CD4-positive, alpha-beta T cell treated with Interleukin-17A for 1 hour (primary cell): ENCODE data around the gene RAX2.

Experiments used
- DNase-seq: peaks from one replicate; pipeline ENCODE4 v3.0.0-alpha.2; 2020

RAX2 gene

GRCh38 chr19:3800996-3801395 is 29.0 kb upstream of the RAX2 start:
- DNase-seq, result no peak

DNA sequence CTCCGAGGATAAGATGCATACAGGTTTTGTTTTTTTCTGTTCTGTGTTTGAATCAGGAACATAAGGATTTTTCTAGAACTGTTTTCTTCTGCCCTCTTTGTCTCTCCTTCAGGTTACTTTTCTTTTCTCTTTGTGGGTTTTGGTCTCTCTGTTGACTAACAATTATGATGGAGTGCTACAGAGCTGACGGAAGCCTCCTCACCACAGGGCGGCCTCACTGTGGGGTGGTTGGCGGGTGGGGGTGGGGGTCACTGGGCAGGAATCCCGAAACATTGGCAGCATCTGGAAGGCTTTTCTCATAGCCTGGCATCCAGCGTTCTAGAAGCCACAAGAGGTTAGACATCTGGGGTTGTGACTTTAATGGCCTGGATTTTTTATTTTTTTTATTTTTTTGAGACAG is 26.1 kb upstream of the RAX2 start:
- DNase-seq, result peak; percentile 61

DNA sequence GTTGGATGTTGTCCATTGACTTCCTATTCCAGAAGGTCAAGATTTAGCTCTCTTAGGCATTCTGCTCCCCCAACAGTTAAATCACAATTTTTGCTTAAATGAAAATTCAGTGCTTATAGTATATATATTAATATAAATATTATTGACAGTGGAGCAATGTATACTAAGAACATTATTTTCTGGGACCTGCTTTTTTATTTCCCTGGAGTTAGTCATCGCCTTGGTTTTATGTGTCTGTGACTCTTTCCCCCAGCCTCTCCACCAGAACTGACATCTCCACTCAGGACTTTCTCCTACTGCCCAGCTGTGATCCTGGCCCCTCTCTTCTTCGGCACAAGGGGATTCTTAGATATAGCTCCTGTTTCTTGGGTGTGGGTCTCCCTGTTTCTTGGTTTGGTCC is 24.3 kb upstream of the RAX2 start:
- no peak for DNase-seq

DNA sequence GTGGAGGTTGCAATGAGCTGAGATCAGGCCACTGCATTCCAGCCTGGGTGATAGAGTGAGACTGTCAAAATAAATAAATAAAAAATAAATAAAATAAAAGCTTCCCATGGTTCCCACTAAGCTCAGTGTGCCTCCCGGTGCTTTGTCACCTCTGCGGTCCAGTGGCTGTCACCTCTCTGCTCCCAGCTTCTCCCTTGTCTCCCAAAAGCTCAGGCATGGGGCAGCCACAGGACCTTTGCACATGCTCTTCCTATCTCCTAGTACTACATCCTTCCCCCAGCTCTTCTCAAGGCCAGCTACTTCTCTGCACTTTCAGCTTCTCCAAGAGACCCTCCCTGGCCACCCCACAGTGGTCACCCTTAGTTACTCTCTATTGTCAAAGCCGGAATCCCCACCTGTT is 21.8 kb upstream of the RAX2 start:
- no peak for DNase-seq

DNA sequence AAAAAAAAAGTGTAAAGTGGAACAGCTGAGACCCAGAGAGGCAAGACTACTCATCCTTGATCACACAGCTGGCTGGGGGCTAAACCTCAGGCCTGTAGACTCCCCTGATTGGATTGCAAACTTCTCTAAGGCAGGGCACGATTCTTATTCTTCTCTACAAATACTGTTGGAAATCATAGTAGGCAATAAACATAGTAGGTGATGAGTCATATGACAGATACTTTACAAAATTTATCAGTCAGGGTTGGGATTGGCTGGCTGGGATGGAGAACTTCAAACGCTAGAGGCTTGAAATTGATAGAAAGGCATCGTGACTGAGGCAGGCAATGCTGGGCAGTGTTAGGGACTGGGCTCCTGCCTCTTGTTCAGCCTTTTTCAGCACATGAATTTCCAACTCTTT is 20.1 kb upstream of the RAX2 start:
- no peak for DNase-seq

DNA sequence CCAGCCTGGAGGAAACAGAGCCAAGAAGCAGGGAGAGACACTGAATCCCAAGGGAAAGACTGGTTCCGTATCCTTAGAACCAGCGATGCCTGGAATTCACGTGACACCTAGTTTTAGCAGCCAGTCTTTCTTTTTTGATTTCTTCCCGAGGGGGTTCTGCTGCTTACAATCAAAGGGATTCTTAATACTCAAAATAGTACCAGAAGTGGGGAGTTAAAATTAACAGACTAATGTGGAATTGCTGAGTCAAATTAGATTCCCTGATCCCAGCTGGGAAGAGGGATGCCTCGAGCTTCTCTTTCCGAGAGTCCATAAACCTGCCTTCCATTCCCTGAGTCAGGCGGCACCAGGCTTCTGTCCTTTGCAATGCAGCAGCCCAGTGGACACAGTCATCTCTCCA is 18.9 kb upstream of the RAX2 start:
- no peak for DNase-seq

DNA sequence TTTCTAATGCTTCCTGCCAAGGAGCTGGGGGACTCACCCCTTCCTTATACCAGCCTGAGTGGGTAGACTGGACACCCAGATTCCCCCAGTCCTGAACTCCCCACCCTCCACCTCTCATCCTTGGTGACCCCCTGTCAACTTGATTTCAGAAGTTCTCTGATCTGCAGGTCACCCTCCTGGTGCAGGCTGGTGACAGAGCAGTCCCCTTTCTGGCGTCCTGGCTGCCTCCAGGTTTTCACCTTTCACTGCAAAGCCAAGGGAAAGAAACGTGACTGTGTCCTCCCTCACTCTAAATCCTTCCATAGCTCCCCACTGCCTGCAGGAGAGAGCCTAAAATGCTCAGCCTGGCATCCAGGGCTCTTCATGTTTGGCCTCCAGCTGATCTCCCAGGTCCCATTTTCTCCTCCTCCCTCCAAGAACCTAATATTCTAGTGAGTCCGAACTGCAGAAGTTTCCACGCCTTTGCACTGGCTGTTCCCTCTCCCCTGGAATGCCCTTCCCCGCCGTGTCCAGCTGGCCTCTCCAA is 18.2 kb upstream of the RAX2 start:
- DNase-seq, result no peak

DNA sequence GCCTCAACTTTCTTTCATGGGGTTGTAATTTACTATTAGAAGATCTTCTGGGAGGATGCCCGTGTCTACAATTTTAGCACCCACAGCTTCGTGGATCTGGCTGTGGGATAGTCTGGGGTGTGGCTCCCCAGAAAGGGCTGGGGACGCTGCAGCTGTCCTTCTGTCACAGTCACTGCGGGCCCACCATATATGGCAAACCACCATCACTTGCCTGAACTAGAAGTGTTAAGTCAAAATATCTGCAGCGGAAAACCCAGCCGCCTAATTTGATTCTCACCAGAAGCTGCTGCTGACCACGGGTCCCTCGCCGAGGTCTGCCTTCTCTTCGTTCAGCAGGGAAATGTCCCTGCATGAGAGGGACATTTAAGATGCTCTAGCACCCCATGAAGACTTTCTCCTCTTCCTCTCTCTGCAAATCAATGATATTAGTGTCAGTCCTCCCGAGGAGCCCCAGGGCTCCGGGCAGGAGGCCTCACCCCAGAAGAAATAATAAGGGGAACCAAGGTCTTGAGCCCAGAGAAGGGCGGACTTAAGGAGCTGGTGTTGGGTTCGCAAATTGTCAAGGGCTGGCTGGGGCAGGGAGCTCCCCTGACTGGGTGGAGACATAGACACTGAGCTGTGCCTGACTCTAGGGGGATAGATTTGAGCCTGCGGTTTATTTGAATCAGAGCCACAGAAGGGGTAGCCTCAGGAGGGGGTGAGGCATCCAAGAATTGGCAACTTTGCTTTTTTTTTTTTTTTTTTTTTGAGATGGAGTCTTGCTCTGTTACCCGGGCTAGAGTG is 17.2 kb upstream of the RAX2 start:
- DNase-seq, result peak; percentile 66

DNA sequence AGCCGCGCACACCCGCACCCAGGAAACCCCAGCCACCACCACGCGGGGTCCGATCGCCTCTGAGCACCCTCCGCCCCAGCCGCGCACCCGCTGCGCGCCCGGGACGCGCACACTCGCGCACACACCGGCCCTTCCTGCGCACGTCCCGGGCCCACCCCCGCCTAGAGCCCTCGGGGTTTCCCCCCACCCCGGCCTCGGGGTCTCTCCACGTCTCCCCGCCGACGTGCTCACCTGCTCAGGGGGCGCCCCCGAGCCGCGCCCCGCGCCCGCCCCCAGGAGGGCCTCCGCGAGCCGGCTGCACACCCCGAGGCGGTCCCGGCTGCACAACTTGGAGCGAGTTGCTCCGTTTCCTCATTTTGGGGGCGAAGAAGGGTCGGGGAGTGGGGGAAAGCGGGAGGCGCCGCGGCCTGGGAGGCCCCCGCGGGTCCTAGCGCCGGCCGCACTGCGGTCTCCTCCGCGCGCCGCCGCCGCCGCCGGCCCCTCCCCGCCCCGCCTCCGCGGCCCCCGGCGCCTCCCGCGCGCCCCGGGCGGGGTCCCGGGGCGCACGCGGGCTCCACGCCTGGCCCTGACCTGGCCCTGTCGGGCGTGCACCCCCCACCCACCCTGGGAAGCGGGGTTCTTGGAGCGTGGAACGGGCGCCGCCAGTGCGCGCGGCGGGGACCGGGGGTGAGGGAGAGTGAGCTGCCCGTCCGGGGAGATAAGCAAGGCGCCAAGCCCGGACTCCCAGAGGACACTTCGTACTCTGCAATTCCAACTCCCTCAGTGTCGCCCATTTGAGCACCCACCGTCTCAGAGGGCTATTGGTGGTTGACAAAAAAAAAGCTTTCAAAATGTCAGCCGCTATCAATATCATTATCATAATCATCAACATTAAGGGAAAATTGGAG is 14.2 kb upstream of the RAX2 start, which contains the start of gene MATK:
TSS of gene MATK (minus strand) at position 444 of the 887 bp plus-strand sequence. CDS start 1,246 bp downstream, outside the sequence.
- DNase-seq, result peak; percentile 31

DNA sequence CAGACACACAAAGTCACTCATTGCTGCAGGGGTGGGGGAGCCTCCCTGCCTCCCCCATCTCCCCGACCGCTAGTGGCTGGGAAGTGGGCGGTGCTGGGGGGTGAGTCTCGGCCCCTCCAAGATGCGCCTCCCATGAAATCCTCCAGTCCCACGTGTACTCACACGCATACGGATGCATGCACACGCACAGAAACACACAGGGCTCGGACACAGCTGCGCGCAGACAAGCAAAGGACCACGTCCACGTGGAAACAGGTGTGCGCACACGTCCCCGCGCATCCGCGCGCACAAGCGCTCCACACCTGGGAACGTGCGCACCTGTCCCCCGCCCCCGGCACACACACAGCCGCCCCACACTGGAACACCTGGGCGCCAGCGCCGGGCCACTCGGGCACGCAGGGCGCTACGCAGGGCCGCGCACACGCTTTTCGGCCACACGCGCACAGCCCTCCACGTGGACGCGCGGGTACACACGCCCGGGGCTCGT is 13.5 kb upstream of the RAX2 start:
- DNase-seq, result peak; percentile 33

DNA sequence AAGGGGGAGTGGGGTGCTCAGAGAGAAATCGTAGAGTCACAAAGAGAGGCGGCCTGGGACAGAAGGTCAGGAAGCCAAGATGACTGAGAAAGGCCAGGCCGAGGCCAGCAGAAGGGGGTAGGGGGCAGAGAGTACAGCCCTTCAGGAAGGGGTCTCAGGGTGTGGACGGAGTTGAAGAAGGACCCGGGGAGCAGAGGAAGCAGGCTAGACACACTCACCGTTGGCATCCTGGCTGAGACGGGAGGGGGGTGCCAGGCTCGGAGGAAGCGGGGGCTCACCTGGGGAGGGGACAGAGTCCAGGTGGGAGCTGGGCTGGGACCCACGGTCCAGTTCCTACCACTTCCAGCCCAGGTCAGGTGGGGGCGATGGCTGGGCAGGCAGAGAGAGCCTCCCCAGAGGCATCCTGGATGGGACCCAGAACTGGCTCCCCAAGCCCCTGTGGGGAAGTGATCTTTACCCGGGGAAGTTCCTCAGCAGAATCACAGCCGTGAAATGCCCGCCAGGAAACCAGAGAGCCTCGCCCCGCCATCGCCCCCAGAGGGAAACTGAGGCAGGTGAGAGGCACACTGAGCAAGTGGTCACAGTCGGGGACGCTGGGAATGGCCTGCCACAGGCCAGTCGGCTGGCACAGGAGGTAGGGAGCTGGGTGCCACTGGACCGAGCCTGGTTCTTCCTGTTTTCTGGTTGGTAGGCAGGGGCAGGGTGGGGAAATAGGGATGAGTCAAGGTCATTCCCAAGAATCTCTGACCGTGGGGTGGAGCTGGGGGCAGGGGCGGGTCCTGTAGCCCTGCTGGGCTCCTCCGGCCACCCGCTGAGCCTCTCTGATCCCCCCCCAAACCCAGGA is 12.8 kb upstream of the RAX2 start:
- DNase-seq, result no peak

DNA sequence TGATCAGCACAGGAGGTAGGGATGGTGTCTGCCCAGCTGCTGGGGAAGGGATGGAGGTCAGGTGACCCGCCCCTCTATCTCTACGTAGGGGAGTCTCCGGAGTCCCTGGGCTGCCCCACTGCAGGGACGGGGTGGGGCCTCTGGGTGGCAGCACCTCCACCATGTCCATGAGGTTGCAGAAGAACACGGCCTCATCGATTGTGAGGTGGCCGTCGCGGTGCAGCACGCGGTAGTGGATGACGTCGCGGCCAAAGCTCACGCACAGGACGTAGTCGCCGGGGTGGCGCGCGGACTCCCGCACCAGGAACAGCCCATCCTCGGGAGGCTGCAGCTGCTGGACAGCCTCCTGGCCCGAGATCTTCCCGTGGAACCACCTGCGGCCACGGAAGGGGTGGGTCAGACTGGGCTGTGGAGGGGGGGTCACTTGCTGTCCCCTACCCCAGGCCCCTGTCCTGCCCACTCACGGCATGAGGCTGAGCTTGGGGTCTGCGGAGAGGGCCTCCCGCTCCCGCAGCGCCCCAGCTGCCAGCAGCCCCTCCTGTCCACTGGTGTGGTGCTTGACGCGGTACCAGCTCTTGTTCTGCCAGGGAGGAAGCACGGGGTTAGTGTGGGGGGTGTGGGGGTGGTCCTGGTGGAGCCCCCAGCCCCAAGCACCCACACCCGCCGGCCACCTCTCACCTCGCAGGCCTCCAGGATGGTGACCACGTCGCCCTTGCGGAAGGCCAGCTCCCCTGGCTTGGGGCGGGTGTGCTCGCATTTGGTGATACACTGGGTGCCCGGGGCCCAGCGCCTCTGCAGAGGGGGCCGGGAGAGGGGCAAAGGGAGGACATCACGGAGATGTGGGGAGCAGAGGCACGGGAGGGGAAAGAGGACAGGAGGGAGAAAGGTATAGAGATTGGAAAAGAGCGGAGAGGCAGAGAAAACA is 11.9 kb upstream of the RAX2 start:
- peak; percentile 52 for DNase-seq

GRCh38 chr19:3782903-3783302 is 10.9 kb upstream of the RAX2 start:
- DNase-seq, result no peak

- DNase-seq, result no peak
Measured at GRCh38 chr19:3782330-3782729, 10.3 kb upstream of the RAX2 start.

DNA sequence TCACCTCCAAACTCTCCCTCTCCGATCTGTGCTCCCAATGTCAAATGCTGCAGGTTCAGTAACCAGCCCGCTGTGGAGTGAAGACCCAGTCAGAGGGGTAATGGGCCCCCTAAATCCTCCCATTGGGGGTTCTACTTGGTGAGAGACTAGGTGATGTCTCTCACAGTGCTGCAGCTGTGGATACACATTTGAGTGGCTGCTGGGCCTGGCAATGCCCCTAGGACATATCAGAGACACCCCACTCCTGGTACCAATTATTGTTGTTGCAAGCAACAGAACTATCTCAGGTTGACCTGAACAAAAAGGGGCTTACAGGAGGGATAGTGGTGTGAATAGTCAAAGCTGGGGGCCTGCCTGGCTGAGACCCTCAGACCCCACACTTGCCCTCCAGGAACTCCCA is 9.6 kb upstream of the RAX2 start:
- DNase-seq, result no peak

DNA sequence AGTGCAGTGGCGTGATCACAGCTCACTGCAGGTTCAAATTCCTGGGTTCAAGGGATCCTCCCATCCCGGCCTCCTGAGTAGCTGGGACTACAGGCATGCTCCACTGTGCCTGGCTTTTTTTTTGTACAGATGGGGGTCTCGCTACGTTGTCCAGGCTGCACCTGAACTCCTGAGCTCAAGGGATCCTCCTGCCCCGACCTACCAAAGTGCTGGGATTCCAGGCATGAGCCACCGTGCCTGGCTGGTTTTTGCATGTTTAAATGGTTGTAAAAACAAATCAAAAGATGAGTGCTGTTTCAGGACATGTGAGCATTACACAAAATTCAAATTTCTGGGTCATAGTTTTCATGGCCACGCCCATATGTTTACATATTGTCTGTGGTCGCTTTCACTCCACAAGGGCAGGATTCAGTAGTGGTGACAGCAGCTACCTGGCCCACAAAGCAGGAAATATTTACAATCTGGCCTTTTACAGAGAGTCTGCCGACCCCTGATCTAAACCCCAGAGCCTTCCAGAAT is 8.8 kb upstream of the RAX2 start:
- no peak for DNase-seq

DNA sequence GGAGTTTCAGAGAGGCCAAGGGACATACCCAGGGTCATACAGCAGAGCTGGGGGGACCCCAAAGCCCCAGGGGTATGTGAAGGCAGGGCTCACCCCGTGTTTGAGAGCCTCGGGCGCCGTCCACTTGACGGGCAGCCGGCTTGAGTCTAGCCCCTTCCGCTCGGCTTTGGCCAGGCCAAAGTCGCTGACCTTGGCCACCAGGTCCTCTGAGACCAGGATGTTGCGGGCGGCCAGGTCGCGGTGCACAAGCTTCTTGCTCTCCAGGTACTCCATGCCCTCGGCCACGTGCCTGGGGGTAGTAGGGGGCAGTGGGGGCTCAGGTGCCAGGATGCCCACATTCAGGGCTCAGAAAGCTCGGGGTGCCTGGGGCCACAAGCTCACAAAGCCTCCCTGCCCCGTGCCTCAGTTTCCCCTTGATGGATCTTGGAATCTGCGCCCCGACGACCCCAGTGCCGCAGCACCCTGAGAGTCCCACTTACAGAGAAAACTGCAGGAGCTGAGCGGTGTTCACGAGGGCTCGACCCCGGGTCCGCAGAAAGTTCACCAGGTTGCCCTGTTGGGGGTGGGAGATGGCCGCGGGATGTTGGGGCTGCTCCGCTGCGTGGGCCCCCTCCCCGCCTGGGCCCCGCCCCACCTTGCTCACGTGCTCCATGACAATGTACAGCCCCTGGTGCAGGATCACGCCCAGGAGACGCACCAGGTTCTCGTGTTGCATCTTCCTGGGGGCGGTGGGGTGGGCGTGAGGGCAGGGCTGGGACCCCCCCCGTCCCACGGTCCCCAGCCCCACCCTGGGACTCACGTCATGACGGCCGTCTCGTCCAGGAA is 7.1 kb upstream of the RAX2 start:
- DNase-seq, result no peak

DNA sequence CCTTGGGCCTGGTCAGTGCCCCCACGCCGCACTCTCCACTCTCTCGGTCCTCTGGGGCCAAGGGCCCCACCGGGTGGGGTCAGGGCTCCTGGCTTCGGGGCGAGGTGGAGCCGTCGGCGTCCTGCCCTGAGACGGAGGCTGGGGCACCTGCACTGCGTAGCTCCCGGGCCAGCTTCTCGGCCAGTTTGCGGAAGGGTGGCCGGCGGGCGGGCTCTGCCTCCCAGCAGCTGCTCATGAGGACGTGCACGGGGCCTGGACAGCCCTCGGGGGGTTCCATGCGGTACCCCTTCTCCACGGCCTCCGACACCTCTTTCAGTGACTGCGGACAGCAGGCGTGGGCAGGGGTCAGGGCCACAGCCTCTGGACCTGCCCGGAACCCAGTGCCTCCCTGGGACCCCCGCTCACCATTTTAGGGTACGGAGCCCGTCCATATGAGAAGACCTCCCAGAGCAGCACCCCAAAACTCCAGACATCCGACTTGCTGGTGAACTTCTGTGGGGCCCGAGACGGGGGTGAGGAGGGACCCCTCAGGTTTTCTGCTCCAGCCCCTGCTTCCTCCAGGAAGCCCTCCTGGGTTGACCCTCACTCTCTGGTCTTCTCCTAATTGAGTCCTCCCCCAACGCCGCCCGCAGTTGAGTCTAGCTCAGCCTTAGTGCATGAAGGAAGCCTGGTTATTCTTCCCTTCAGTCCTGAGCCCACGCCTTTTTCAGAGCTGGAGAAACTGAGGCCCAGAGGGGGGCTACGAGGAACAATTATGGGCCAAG is 6.3 kb upstream of the RAX2 start:
- no peak for DNase-seq

DNA sequence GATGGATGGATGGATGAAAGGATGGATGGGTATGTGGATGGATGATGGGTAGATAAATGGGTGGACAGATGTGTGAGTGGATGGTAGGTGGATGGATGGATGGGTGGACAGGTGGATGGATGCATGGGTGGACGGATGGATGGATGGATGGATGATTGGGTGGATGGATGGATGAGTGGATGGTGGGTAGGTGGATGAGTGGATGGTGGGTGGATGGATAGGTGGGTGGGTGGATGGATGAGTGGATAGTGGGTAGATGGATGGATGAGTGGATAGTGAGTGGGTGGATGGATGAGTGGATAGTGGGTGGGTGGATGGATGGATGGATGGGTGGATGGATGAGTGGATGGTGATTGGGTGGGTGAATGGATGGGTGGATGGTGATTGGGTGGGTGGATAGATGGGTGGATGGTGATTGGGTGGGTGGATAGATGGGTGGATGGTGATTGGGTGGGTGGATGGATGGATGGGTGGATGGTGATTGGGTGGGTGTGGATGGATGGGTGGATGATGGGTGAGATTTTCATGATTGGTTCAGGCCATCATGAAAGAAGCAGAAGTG is 4.5 kb upstream of the RAX2 start:
- no peak for DNase-seq
